Loucy (cell line): ENCODE measurements around the gene PCDHGC4.

Experiments used
- H2AFZ ChIP-seq: fragments of 200-600 bp; sonication (generic); 2 replicates; pipeline ENCODE4 v1.6.0; 2016; ENCODE audit warnings: antibody characterized with exemption, mild to moderate bottlenecking, low read length, moderate library complexity
- H3F3A ChIP-seq: fragments of 200-600 bp; 2 replicates; pipeline ENCODE4 v1.6.0; 2016; ENCODE audit warnings: antibody characterized with exemption, low read depth, mild to moderate bottlenecking
- H3K27me3 ChIP-seq: fragments of 200-600 bp; sonication (generic); 2 replicates; pipeline ENCODE4 v1.6.1; 2014; ENCODE audit warnings: low read length, mild to moderate bottlenecking; ENCODE audit not compliant: insufficient read depth, poor library complexity, severe bottlenecking
- H3K36me3 ChIP-seq: fragments of 200-600 bp; sonication (generic); 2 replicates; pipeline ENCODE4 v1.6.1; 2016; ENCODE audit warnings: low read length; ENCODE audit not compliant: insufficient read depth
- H3K4me1 ChIP-seq: fragments of 200-600 bp; sonication (generic); 2 replicates; pipeline ENCODE4 v1.5.1; 2014; ENCODE audit warnings: low read length, mild to moderate bottlenecking; ENCODE audit not compliant: insufficient read depth, poor library complexity, severe bottlenecking
- H3K4me2 ChIP-seq: fragments of 200-600 bp; sonication (generic); 2 replicates; pipeline ENCODE4 v1.6.0; 2014; ENCODE audit warnings: antibody characterized with exemption, low read length, low read depth, mild to moderate bottlenecking; ENCODE audit not compliant: poor library complexity, severe bottlenecking
- H3K4me3 ChIP-seq: fragments of 200-600 bp; sonication (generic); 2 replicates; pipeline ENCODE4 v1.5.1; 2014; ENCODE audit warnings: low read length, mild to moderate bottlenecking, mixed read lengths; ENCODE audit not compliant: poor library complexity, severe bottlenecking
- H3K79me2 ChIP-seq: fragments of 200-600 bp; sonication (generic); 2 replicates; pipeline ENCODE4 v1.6.1; 2014; ENCODE audit warnings: low read length; ENCODE audit not compliant: insufficient read depth
- H3K9ac ChIP-seq: fragments of 200-600 bp; sonication (generic); 2 replicates; pipeline ENCODE4 v1.6.0; 2014; ENCODE audit warnings: mild to moderate bottlenecking, low read depth, low read length, moderate library complexity; ENCODE audit not compliant: poor library complexity, severe bottlenecking
- H3K9me2 ChIP-seq: fragments of 200-600 bp; sonication (generic); replicated peaks from 2 replicates; pipeline ENCODE4 v1.6.1; 2016; ENCODE audit warnings: low read depth, low read length, mixed read lengths
- H3K9me3 ChIP-seq: fragments of 200-600 bp; sonication (generic); 2 replicates; pipeline ENCODE4 v1.6.1; 2014; ENCODE audit warnings: mild to moderate bottlenecking, antibody characterized with exemption, low read length, low read depth; ENCODE audit not compliant: insufficient read depth
- H4K20me1 ChIP-seq: fragments of 200-600 bp; sonication (generic); 2 replicates; pipeline ENCODE4 v1.6.0; 2014; ENCODE audit warnings: antibody characterized with exemption, low read length, mild to moderate bottlenecking; ENCODE audit not compliant: insufficient read depth, poor library complexity, severe bottlenecking
- CTCF ChIP-seq: fragments of 200-600 bp; sonication (generic); conservative IDR thresholded peaks from 2 replicates; pipeline ENCODE4 v1.5.1; 2014; ENCODE audit warnings: mild to moderate bottlenecking, antibody characterized with exemption, low read length
- EZH2phosphoT487 ChIP-seq: fragments of 200-600 bp; IDR thresholded peaks from 2 replicates; pipeline ENCODE4 v1.6.1; 2018; ENCODE audit warnings: antibody characterized with exemption, mild to moderate bottlenecking, moderate library complexity, borderline replicate concordance

Gene PCDHGC4

GRCh38 chr5:141528291-141528984 is 43.6 kb downstream of the PCDHGC4 start:
- Histone ChIP-seq H3K4me2 (no peak overlapping the region), H2AFZ (no peak overlapping the region), H3K4me1 (no peaks in the 10 kb centered on the region), H3K79me2 (no peaks in the 10 kb centered on the region), H3K9me3 (no peaks in the 10 kb centered on the region), H3F3A (no peaks in the 10 kb centered on the region), H3K27me3 (no peaks in the 10 kb centered on the region), H4K20me1 (no peaks in the 10 kb centered on the region), H3K4me3 (no peak overlapping the region), H3K9me2 (no peaks in the 10 kb centered on the region), H3K9ac (no peak overlapping the region), H3K36me3 (peaks cover 99% of the 10 kb centered on the region)
- TF ChIP-seq CTCF (no peak), EZH2phosphoT487 (no peak)

GRCh38 chr5:141529002-141529401 is 44.2 kb downstream of the PCDHGC4 start:
- Histone ChIP-seq H3K4me2 (no peak overlapping the region), H3K9me3 (no peaks in the 10 kb centered on the region), H2AFZ (no peak overlapping the region), H3K36me3 (peaks cover 99% of the 10 kb centered on the region), H3K79me2 (no peaks in the 10 kb centered on the region), H3F3A (no peaks in the 10 kb centered on the region), H3K9me2 (no peaks in the 10 kb centered on the region), H3K4me1 (no peaks in the 10 kb centered on the region), H4K20me1 (no peaks in the 10 kb centered on the region), H3K9ac (no peak overlapping the region), H3K4me3 (no peak overlapping the region), H3K27me3 (no peaks in the 10 kb centered on the region)
- TF ChIP-seq CTCF: no peak
- no peak for TF ChIP-seq EZH2phosphoT487

- Histone ChIP-seq H3K9me2 (no peaks in the 10 kb centered on the region), H2AFZ (no peak overlapping the region), H3K4me3 (no peak overlapping the region), H3K4me2 (no peak overlapping the region), H3K79me2 (no peaks in the 10 kb centered on the region), H3K4me1 (no peaks in the 10 kb centered on the region), H3K9me3 (no peaks in the 10 kb centered on the region), H4K20me1 (no peaks in the 10 kb centered on the region), H3F3A (no peaks in the 10 kb centered on the region), H3K36me3 (peaks cover 99% of the 10 kb centered on the region), H3K9ac (no peak overlapping the region), H3K27me3 (no peaks in the 10 kb centered on the region)
- TF ChIP-seq CTCF (no peak), EZH2phosphoT487 (no peak)
Observed at GRCh38 chr5:141529873-141530272, 45.0 kb downstream of the PCDHGC4 start.
